HT1080 (cell line): ENCODE data around the gene HOXC10. TPM values are rescaled to one million over a fixed set of nuclear protein-coding genes. Genes with fewer than 3 reads are reported as not detected.

Source experiments
- DNase-seq: peaks from one replicate; pipeline ENCODE4 v3.0.0-alpha.2; 2015; ENCODE audit warnings: low read depth
- total RNA-seq: library from RNA; depleted of rRNA; stranded (reverse); fragments of >200 nt; shearing (Covaris generic); gene quantifications from 2 replicates; pipeline ENCODE4 v1.2.3, GENCODE V29; 2014

HOXC10 gene
- total RNA-seq, 1 experiment from 2014 or later, result 3.8 TPM

- no peak for DNase-seq
Observed at GRCh38 chr12:53964315-53964713, 20.6 kb upstream of the HOXC10 start.

DNA sequence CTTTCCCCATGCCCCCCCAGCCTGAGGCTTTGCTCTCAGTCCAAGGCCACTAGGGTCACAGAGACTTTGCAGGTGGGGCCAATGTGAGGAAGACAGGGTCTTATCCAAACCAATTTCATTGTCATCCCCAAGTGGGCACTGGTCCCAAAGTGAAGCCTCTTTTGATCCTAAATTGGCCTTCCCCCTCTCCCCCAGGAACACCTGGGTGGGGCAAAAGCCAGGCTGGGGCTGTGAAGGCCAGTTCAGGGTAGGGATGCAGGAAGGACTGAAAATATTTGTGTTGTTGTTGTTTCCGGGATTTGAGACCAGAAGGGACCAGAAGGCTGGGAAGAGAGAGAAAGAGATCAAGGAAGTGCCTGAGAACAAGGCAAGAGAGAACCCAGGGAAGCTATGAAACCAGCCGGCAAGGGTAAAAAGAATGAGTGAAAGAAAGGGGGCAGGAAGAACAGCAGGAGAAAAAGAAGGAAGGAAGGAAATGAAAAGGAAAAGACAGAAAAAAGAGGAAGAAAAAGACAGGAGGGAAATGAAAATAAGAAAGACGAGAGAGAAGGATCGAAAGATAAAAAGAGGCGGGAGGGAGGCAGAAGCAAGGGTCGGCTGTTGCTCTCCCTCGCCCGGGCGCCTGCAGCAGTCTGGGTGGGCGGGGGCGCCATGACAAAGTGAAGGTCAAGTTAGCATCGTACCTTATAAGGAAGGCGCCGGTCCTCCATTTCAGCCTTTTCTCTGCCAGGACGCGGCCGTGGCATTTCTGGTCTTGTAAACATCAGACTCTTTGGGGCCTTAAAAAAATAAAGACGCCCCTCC, 19.5 kb upstream of the HOXC10 start:
- no peak for DNase-seq

DNA sequence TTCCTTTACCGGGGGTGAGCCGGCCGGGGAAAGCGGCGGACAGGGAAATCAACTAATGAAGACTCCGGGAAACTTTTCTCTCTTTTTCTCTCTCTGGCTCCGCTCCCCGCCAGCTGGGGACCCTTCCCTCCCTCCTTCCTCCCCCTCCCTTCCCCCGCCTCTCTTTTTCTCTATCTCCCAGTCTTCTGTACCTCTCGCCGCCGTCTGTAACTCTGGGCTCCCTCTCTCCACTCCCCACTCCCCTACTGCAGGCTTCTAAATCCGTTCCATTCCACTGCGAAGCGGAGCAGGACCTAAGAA, 18.9 kb upstream of the HOXC10 start:
- DNase-seq, result no peak

GRCh38 chr12:53966385-53967133, 18.4 kb upstream of the HOXC10 start:
- DNase-seq, result no peak

DNA sequence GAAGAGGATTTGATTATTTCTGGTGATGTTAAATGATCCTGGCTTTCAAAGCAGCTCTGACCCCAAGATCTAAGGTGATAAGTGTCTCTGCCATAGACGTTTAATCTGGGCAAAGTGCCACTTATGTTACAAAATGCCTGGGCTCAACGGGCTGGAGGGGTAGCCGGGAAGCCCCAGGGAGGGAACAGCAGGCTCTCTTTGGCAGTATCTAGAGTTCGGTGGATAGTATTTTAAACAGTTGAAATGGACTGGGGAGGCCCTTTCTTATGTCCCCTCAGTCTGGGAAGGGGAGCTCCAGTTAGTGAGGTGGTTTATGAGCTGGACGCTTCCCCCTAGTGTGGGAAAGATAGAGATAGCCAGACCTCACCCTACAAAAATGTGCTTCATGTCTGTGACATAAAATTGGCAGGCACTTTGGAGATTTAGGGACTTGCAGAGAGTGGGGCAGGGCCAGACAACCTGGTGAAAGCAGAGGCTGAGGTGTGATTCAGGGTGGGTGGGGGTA, 17.5 kb upstream of the HOXC10 start:
- no peak for DNase-seq

DNA sequence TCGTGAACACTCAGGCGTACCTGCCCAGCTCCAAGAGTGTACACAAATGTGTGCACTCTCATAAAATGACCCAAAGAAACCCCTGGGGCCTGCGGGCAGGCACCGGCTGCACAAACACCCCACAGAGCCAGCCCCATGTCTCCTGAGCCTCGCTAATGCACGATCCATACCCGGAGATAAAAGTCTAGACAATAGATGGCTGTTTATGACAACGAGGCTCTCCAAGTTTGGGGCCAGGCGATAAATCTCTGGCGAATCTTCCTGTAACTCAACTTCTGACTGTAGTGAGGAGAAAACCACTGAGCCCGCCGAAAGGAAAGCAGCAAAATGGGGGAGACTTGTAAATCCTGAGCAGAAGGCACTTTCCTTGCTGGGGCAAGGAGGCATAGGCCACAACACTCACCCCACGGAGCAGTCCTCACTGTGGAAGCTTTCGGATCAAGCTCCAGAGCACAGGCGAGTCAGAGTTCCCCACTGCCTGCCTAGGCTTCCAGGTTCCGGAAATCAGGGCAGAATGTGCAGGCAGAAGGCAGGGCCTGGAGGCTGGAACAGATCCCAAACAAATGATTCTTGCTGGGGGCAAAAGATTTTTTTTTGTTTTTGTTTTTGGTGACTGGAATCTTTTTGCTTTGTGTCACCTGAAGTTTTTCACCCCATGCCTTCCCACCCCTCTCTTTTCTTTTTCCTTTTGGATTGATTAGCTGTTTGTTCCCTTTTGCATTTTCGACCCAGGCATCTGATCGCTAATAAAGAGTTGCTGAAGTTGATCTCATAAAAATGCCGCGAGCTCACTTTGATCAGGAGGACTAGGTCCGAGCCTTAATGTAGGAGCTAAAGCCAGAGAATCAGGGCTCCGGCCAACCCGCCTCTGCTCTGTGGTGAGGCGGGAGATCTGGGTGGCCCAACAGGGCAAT, 16.5 kb upstream of the HOXC10 start:
- DNase-seq, result no peak

DNA sequence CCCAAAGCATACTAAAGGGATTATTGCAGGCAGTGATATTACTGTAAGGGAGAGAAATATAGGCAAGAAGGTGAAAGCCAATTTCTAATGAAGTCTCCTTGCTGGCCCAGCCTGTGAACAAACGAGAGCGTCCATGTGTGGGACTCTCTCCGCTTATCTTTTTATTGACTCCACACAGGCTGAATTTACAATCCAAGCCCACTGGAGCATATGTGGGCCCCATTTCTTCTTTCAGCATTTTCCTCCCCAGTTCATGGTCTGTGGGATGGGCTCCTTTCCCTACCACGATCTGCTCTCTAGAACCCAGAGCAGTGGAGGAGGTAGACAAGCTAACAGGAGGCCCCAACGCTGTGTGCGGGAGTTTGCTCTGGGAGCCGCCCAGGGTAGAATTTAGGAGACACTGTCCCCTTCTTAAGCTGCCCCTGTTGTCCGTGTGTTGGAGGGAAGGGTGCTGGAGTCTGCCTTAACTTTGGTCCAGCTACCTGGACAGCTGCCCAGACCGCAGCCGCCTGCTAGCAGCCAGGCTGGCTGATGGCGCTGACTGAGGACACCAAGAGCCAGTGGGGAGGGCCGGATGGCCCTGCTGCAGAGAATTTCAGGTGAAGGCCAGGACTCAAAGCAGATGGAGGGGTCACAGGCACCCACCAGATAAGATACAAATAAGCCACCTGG, 15.2 kb upstream of the HOXC10 start:
- no peak for DNase-seq

GRCh38 chr12:53970451-53970850, 14.5 kb upstream of the HOXC10 start:
- no peak for DNase-seq

DNA sequence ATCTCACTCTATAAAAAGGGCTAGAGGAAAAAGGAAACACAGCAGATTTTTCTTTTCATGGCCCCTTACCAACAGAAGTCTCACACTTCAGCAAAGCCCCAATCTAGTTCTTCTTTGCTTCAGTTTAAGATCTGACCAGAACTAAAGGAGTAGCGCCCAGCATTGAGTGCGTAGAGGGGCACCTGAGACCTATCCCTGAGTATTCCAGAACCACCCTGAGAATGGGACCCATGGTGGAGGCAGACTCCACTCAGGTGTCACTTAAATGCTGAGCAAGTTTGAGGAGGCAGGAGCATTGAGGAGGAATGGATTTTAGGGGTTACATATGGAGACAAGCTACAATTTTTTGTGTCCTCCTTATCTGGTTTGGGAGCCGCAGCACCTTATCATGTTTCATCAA, 13.8 kb upstream of the HOXC10 start:
- DNase-seq, result no peak

- DNase-seq, result no peak
Observed at GRCh38 chr12:53971686-53972085, 13.3 kb upstream of the HOXC10 start.

GRCh38 chr12:53972152-53972702, 12.7 kb upstream of the HOXC10 start:
- peak; percentile 30 for DNase-seq

DNA sequence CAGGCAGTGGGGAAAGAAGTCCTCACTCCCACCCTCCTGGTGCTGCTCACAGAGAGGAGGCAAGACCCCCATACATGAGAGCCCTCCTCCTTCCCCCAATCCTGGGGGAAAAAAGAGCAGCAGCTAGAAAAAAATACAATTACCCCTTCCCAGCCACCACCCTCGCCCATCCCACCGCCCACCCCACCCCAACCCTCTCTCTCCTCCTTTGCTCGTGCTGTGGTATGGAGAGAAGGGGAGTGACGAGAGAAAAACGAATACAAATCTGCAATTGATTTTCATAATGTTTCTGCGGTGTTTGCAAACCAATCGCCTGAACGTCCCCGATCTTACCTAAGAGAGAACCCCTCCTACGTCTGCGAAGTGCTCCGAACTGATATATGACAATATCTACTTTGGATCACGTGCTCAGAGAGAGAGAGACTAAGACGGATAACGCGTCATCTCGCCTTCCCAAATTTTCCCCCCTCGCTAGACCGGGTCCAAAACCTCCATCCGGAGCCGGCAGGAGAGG, 12.2 kb upstream of the HOXC10 start, which contains the start of gene HOXC11:
TSS of gene HOXC11 (plus strand) at position 405 of the 514 bp plus-strand sequence. CDS start 116 bp downstream, outside the sequence.
- no peak for DNase-seq

GRCh38 chr12:53973236-53974042, 11.5 kb upstream of the HOXC10 start:
- no peak for DNase-seq

- DNase-seq, result no peak
Observed at GRCh38 chr12:53974084-53975063, 10.6 kb upstream of the HOXC10 start, which contains the start of gene HOTAIR. Gene HOTAIR (minus strand): TSS chr12:53974954.

DNA sequence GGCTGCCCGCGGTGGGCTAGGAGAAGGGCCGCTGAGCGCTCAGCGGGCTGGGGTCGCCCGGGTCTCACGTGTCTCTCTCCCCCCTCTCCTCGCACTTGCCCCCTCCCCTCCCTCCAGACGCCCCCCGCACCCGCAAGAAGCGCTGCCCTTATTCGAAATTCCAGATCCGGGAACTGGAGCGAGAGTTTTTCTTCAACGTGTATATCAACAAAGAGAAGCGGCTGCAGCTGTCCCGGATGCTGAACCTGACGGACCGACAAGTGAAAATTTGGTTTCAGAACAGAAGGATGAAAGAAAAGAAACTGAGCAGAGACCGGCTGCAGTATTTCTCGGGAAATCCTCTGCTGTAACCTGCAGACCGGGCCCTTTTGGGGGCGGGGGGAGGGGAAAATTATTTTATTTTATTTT, 9.9 kb upstream of the HOXC10 start:
- no peak for DNase-seq

- DNase-seq, result no peak
Observed at GRCh38 chr12:53975479-53976152, 9.3 kb upstream of the HOXC10 start.

DNA sequence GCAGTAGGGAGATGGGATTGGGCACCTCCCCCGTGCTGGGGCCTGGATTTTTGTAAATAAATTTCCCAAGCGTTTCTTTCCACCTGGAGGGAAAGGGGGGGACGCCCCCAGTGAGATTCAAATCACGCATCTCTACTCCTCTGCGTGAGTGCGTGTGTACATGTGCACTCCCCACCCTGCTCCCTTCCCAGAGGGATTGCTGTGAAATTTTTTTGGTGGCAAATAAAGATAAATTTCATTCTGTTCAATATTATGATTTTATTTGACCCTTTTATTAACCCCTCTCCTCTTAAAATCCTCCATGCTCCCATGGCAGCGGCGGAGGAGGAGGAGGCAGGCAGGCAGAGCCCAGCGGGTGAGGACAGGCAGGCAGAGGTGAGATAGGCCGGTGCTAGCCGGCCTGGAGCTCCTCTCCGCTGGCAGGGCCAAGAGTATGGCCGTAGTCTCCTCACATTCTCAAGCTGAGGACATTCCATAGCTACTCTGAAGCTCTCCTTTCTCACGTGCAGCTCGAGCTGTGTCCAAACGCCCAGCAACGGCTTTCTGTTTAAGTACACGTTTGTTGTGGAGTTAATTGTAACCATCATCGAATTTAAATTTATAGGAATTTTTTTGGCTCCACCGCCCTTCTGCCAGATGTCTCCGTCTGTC, 8.6 kb upstream of the HOXC10 start:
- DNase-seq, result no peak
